Osteoblast (primary cell): ENCODE results near the gene SLC2A5. TPM values are rescaled to one million over a fixed set of nuclear protein-coding genes. Genes with fewer than 3 reads are reported as not detected.

Experiments
- DNase-seq: peaks from one replicate; pipeline ENCODE4 v3.0.0; 2011; ENCODE audit warnings: low spot score, mixed read lengths; ENCODE audit not compliant: insufficient read length; ENCODE audit errors: missing footprints
- H2AFZ ChIP-seq: 2 replicates; pipeline ENCODE4 v1.6.0; 2011; ENCODE audit warnings: mild to moderate bottlenecking, low read length
- H3K27ac ChIP-seq: 2 replicates; pipeline ENCODE4 v1.5.1; 2011; ENCODE audit warnings: mild to moderate bottlenecking, low read depth, low read length, moderate library complexity
- H3K27me3 ChIP-seq: 2 replicates; pipeline ENCODE4 v1.6.0; 2012; ENCODE audit warnings: mild to moderate bottlenecking, control low read depth, inconsistent platforms, low read length, moderate library complexity; ENCODE audit not compliant: insufficient read depth
- H3K36me3 ChIP-seq: 2 replicates; pipeline ENCODE4 v1.5.1; 2011; ENCODE audit warnings: mild to moderate bottlenecking, low read length, control low read depth, moderate library complexity; ENCODE audit not compliant: insufficient read depth
- H3K4me1 ChIP-seq: 2 replicates; pipeline ENCODE4 v1.5.1; 2011; ENCODE audit warnings: mild to moderate bottlenecking, low read length, control low read depth, moderate library complexity; ENCODE audit not compliant: insufficient read depth
- H3K4me2 ChIP-seq: 2 replicates; pipeline ENCODE4 v1.6.0; 2011; ENCODE audit warnings: mild to moderate bottlenecking, low read length; ENCODE audit not compliant: insufficient read depth
- H3K4me3 ChIP-seq: fragments of 200-600 bp; sonication (generic); 3 replicates; pipeline ENCODE4 v1.5.1; 2012; ENCODE audit warnings: mild to moderate bottlenecking, low read length, inconsistent platforms; ENCODE audit not compliant: insufficient read depth
- H3K79me2 ChIP-seq: 2 replicates; pipeline ENCODE4 v1.6.0; 2012; ENCODE audit warnings: mild to moderate bottlenecking, low read length, control low read depth, inconsistent platforms; ENCODE audit not compliant: insufficient read depth
- H3K9me3 ChIP-seq: 2 replicates; pipeline ENCODE4 v1.5.1; 2011; ENCODE audit warnings: low read depth, low read length, control low read depth
- H4K20me1 ChIP-seq: 2 replicates; pipeline ENCODE4 v1.6.0; 2012; ENCODE audit warnings: mild to moderate bottlenecking, low read length, control low read depth; ENCODE audit not compliant: insufficient read depth
- CTCF ChIP-seq: IDR thresholded peaks from 2 replicates; pipeline ENCODE4 v1.5.1; 2011; ENCODE audit warnings: mild to moderate bottlenecking, low read depth, low read length, moderate library complexity; ENCODE audit errors: extremely low read depth
- total RNA-seq: library from RNA; depleted of rRNA; stranded (reverse); fragments of >200 nt; gene quantifications from 2 replicates; pipeline ENCODE4 v1.2.3, GENCODE V29; 2012

The SLC2A5 gene
- total RNA-seq, 1 donor, result 22.4 TPM

GRCh38 chr1:9052272-9053049, 17.0 kb downstream of the SLC2A5 start:
- no peak overlapping the region for H2AFZ ChIP-seq
- no peak for TF ChIP-seq CTCF
- H3K9me3 ChIP-seq, result no peaks in the 10 kb centered on the region
- H3K27me3 ChIP-seq, result peaks cover 5% of the 10 kb centered on the region
- H3K27ac ChIP-seq, result no peak overlapping the region
- H3K4me1 ChIP-seq, result no peaks in the 10 kb centered on the region
- H3K79me2 ChIP-seq, result no peaks in the 10 kb centered on the region
- no peak for DNase-seq
- no peaks in the 10 kb centered on the region for H3K36me3 ChIP-seq
- H4K20me1 ChIP-seq, result no peaks in the 10 kb centered on the region
- no peak overlapping the region for H3K4me2 ChIP-seq
- no peak overlapping the region for H3K4me3 ChIP-seq

GRCh38 chr1:9051379-9051778, 18.1 kb downstream of the SLC2A5 start:
- H3K4me2 ChIP-seq, result no peak overlapping the region
- no peak for TF ChIP-seq CTCF
- H3K79me2 ChIP-seq, result no peaks in the 10 kb centered on the region
- H3K4me1 ChIP-seq, result no peaks in the 10 kb centered on the region
- no peaks in the 10 kb centered on the region for H3K9me3 ChIP-seq
- no peak overlapping the region for H3K4me3 ChIP-seq
- peaks cover 8% of the 10 kb centered on the region for H3K27me3 ChIP-seq
- no peak overlapping the region for H3K27ac ChIP-seq
- H4K20me1 ChIP-seq, result no peaks in the 10 kb centered on the region
- no peak overlapping the region for H2AFZ ChIP-seq
- no peaks in the 10 kb centered on the region for H3K36me3 ChIP-seq
- DNase-seq, result no peak

GRCh38 chr1:9050803-9051202, 18.6 kb downstream of the SLC2A5 start:
- H3K36me3 ChIP-seq, result no peaks in the 10 kb centered on the region
- no peak overlapping the region for H3K4me2 ChIP-seq
- H4K20me1 ChIP-seq, result no peaks in the 10 kb centered on the region
- DNase-seq, result no peak
- no peak overlapping the region for H2AFZ ChIP-seq
- H3K9me3 ChIP-seq, result no peaks in the 10 kb centered on the region
- H3K79me2 ChIP-seq, result no peaks in the 10 kb centered on the region
- H3K4me1 ChIP-seq, result no peaks in the 10 kb centered on the region
- no peak overlapping the region for H3K27ac ChIP-seq
- no peak for TF ChIP-seq CTCF
- no peak overlapping the region for H3K4me3 ChIP-seq
- peaks cover 8% of the 10 kb centered on the region for H3K27me3 ChIP-seq

GRCh38 chr1:9048551-9048950, 20.9 kb downstream of the SLC2A5 start:
- no peaks in the 10 kb centered on the region for H3K4me1 ChIP-seq
- H2AFZ ChIP-seq, result no peak overlapping the region
- no peaks in the 10 kb centered on the region for H4K20me1 ChIP-seq
- no peak overlapping the region for H3K4me2 ChIP-seq
- DNase-seq, result no peak
- no peaks in the 10 kb centered on the region for H3K9me3 ChIP-seq
- H3K27ac ChIP-seq, result no peak overlapping the region
- no peaks in the 10 kb centered on the region for H3K79me2 ChIP-seq
- peaks cover 8% of the 10 kb centered on the region for H3K27me3 ChIP-seq
- H3K4me3 ChIP-seq, result no peak overlapping the region
- TF ChIP-seq CTCF, result no peak
- no peaks in the 10 kb centered on the region for H3K36me3 ChIP-seq
